ENCODE data around the gene VIPR2. TPM values are rescaled to one million over a fixed set of nuclear protein-coding genes. Genes with fewer than 3 reads are reported as not detected.
A peak's percentile ranks its signal among the peaks of the same experiment; 100 is the strongest.

The VIPR2 gene
- total and polyA plus RNA-seq, 10 donors: 0.41 to 1.4 (median 0.64) TPM

DNA sequence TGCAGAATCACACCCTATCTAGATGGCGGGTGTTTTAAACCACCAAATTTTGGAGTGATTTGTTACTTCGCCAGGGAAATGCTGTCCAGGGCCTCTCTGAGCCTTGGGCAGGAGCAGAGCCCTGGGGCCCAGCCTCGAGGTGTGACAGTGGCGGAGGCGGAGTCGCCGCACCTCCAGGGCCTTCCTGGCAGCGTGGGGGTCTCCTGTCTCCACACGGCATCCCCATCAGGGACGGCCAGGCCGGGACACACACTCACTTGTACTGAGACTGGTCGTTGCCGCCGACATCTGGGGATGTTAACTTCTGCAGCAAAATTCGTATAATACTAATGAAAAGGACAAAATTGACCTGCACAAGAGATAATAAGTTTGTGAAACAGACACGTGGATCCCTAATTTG is 110.7 kb downstream of the VIPR2 start:
- intact Hi-C loops (cut with DNase I; ENCODE audit: low total_unique reads): no loop called here
- peak; percentile 61 for DNase-seq
- H3K4me1 ChIP-seq: peaks cover 0 to 23% (median 11%) of the 10 kb centered on the region in 6 donors
- H3K27ac ChIP-seq: no peak overlapping the region
- H3K27me3 ChIP-seq (replicated peaks in 1 of 7): peaks cover 0 to 42% (median 11%) of the 10 kb centered on the region in 7 donors
- H3K36me3 ChIP-seq: no peaks in the 10 kb centered on the region
- WGBS, 5 donors: 85 to 89% (median 87%) methylated on average over 8 to 16 of the region's 16 CpGs
- H3K4me3 ChIP-seq: no peak overlapping the region
- H3K9me3 ChIP-seq: no peaks in the 10 kb centered on the region
- TF ChIP-seq, protein P1, sequence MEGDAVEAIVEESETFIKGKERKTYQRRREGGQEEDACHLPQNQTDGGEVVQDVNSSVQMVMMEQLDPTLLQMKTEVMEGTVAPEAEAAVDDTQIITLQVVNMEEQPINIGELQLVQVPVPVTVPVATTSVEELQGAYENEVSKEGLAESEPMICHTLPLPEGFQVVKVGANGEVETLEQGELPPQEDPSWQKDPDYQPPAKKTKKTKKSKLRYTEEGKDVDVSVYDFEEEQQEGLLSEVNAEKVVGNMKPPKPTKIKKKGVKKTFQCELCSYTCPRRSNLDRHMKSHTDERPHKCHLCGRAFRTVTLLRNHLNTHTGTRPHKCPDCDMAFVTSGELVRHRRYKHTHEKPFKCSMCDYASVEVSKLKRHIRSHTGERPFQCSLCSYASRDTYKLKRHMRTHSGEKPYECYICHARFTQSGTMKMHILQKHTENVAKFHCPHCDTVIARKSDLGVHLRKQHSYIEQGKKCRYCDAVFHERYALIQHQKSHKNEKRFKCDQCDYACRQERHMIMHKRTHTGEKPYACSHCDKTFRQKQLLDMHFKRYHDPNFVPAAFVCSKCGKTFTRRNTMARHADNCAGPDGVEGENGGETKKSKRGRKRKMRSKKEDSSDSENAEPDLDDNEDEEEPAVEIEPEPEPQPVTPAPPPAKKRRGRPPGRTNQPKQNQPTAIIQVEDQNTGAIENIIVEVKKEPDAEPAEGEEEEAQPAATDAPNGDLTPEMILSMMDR (IDR thresholded peaks at IDR 0.05 in 8 of 11, conservative IDR thresholded peaks at IDR 0.05 in 3 of 11): no peak
- TF ChIP-seq POLR2AphosphoS5 (IDR thresholded peaks at IDR 0.05) (no peak), POLR2A (IDR thresholded peaks at IDR 0.05) (no peak)

DNA sequence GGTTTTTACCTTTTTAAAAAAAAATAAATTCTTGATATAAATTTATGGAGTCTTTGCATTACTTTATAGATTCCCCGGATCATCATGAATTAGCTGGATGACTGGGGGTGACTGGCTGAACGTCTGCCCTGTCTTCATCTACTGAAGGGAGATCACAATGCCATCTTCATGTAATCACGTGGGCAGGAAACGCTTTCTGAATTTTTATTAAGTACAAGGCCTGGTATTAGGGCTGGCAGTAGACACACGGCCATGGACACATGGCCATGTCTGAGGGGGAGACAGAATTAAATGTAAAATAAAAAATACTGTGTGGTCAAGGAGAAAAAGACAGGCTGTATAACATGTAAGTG is 111.2 kb downstream of the VIPR2 start:
- Histone ChIP-seq H3K4me1 (peaks cover 0 to 23% (median 11%) of the 10 kb centered on the region in 6 donors), H3K9me3 (no peaks in the 10 kb centered on the region), H3K27me3 (replicated peaks in 1 of 7) (peaks cover 0 to 47% (median 11%) of the 10 kb centered on the region in 7 donors), H3K4me3 (no peak overlapping the region), H3K36me3 (no peaks in the 10 kb centered on the region), H3K27ac (no peak overlapping the region)
- whole genome bisulfite sequencing, 5 donors: 75 to 88% (median 83%) methylated on average over 5 of the region's 5 CpGs
- TF ChIP-seq, protein P1 (IDR thresholded peaks at IDR 0.05 in 8 of 11, conservative IDR thresholded peaks at IDR 0.05 in 3 of 11): no peak
- no peak for TF ChIP-seq POLR2A (IDR thresholded peaks at IDR 0.05)
- no peak for TF ChIP-seq POLR2AphosphoS5 (IDR thresholded peaks at IDR 0.05)
- DNase-seq: no peak
- intact Hi-C loops (cut with DNase I; ENCODE audit: low total_unique reads): no loop called here

DNA sequence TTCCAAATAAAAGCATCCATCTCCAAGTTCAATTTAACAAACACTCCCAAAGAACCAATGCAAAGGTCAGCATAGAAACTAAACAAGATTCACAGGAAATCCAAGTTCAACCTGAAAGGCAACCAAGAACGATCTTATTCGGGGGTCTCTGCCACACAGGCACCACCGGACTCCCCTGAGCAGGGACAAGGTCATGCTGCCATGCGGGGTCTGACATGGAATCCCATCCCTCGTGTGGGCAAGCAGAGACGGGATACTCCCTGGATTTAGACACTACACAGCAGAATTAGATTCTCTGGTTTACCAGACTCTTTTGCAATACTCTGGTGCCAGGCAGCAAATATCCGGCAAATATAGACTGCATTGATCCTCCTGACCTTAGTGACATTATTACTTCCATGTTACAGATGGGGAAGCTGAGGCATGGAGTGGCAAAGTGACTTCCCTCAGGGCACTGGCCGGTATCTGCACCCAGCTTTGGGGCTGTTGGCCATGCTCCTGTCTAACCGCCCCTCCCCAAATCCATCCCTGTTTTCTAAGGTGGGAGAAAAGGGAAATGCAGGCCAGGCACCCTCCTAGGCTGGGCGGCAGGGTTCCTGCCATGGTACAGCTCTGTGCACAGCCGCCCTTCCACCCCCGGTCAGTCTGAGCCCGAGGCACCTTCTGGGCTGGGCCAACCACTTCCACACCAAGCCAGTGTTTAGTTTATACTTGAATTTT is 111.8 kb downstream of the VIPR2 start:
- WGBS, 5 donors: 87 to 94% (median 90%) methylated on average over 13 of the region's 13 CpGs
- H3K36me3 ChIP-seq: no peaks in the 10 kb centered on the region
- H3K4me3 ChIP-seq: no peak overlapping the region
- peaks cover 0 to 23% (median 11%) of the 10 kb centered on the region in 6 donors for H3K4me1 ChIP-seq
- H3K27me3 ChIP-seq (replicated peaks in 1 of 7): peaks cover 0 to 53% (median 11%) of the 10 kb centered on the region in 7 donors
- no peak for TF ChIP-seq POLR2A (IDR thresholded peaks at IDR 0.05)
- TF ChIP-seq POLR2AphosphoS5 (IDR thresholded peaks at IDR 0.05): no peak
- TF ChIP-seq, protein P1 (IDR thresholded peaks at IDR 0.05 in 8 of 11, conservative IDR thresholded peaks at IDR 0.05 in 3 of 11): no peak
- no peak overlapping the region for H3K27ac ChIP-seq
- intact Hi-C loops (cut with DNase I; ENCODE audit: low total_unique reads): no loop called here
- no peaks in the 10 kb centered on the region for H3K9me3 ChIP-seq
- peak; percentile 51 for DNase-seq

DNA sequence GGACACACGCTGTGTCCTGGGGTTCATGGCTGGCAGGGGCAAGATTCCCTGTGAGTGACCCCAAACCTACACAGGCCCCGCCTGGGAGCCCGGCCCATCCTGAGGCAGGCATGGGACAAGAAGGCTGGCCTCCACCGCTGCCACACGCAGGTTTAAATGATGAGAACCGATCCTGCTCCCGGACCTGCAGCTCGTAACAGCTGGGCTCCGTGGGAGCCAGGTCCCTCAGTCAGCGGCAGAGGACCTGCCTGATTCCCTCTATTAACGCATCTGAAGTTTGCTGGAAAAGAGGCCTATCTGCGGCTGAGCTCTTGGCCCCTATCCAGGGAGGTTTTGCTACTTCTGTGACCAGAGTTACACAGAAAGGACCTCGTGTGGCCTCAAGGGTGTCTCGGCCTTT is 112.3 kb downstream of the VIPR2 start:
- Histone ChIP-seq H3K36me3 (no peaks in the 10 kb centered on the region), H3K4me1 (peaks cover 0 to 23% (median 11%) of the 10 kb centered on the region in 6 donors), H3K9me3 (no peaks in the 10 kb centered on the region), H3K27me3 (replicated peaks in 1 of 7) (peaks cover 0 to 57% (median 11%) of the 10 kb centered on the region in 7 donors), H3K27ac (no peak overlapping the region), H3K4me3 (no peak overlapping the region)
- 82 to 93% (median 90%) methylated on average over 14 of the region's 14 CpGs for WGBS, 5 donors
- intact Hi-C loops (cut with DNase I; ENCODE audit: low total_unique reads): no loop called here
- TF ChIP-seq, protein P1 (IDR thresholded peaks at IDR 0.05 in 8 of 11, conservative IDR thresholded peaks at IDR 0.05 in 3 of 11): no peak
- TF ChIP-seq POLR2A (IDR thresholded peaks at IDR 0.05) (no peak), POLR2AphosphoS5 (IDR thresholded peaks at IDR 0.05) (no peak)
- peak; percentile 71 for DNase-seq
